GM12873 (cell line): ENCODE data around the gene GDF2.

Source experiments
- TF ChIP-seq, protein P1 (sequence below): IDR thresholded peaks from 2 replicates; pipeline ENCODE4 v1.5.1; 2012; ENCODE audit warnings: low read depth, mild to moderate bottlenecking, moderate library complexity, low read length, control low read depth; ENCODE audit not compliant: insufficient read depth; ENCODE audit errors: missing control alignments

The GDF2 gene

DNA sequence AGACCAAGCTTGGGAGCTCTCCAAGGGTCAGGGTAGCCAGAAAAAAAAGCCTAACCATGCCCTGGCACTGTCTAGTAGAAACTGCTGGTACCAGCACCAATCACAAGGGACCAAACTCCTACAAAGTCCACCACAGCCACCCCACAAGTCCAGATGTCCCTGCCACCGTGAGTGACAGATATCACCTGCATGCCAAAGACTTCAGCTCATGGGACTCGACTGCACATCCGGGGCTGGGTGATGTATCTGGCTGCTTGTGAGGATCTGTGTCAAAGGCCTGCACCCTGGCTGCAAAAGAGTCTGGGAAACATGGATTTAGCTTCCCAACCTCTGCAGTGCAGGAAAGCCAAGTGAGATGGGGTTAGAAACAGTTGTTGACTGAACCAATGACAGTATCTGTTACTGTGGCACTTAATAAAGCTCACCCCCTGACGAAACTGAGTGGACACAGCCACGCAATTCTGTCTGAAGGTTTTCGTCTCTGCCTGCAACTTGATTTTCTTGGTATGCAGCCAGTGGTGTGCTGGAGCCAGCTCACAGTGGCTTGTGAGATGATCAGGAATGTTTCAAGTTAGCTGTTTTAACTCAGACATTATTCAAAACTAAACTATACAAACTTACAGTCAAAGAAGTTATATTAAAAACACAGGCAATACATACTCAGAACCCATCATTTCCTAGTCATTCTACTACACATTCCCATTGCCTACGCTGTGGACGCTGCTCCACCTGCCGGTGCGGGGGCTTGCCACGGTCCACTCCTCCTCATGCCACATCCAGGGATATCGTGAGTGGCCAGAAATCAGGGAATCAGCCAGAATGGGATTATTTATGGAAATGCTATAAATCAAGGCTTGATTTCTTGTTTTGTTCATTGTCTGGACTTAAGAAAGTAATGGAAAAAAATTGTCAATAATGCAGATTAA is 52.6 kb downstream of the GDF2 start:
- TF ChIP-seq, protein P1, sequence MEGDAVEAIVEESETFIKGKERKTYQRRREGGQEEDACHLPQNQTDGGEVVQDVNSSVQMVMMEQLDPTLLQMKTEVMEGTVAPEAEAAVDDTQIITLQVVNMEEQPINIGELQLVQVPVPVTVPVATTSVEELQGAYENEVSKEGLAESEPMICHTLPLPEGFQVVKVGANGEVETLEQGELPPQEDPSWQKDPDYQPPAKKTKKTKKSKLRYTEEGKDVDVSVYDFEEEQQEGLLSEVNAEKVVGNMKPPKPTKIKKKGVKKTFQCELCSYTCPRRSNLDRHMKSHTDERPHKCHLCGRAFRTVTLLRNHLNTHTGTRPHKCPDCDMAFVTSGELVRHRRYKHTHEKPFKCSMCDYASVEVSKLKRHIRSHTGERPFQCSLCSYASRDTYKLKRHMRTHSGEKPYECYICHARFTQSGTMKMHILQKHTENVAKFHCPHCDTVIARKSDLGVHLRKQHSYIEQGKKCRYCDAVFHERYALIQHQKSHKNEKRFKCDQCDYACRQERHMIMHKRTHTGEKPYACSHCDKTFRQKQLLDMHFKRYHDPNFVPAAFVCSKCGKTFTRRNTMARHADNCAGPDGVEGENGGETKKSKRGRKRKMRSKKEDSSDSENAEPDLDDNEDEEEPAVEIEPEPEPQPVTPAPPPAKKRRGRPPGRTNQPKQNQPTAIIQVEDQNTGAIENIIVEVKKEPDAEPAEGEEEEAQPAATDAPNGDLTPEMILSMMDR: no peak

GRCh38 chr10:47376522-47377220 is 54.4 kb downstream of the GDF2 start:
- TF ChIP-seq, protein P1: no peak
